Liver (tissue), 9 donors: ENCODE data around the gene C4orf36. TPM values are rescaled to one million over a fixed set of nuclear protein-coding genes. Genes with fewer than 3 reads are reported as not detected.

Source experiments
- DNase-seq: peaks from one replicate; pipeline ENCODE4 v3.0.0-alpha.2; 2017; ENCODE audit warnings: low spot score
- H3K27ac ChIP-seq, 2 donors: one replicate each; pipeline ENCODE4 v1.7.0; 2013; ENCODE audit warnings: inconsistent platforms in 2 of 2, low read length in 2 of 2, control low read depth in 1 of 2, low read depth in 1 of 2, mild to moderate bottlenecking in 1 of 2
- H3K27me3 ChIP-seq, 4 donors: one replicate each; pipeline versions ENCODE4 v1.6.1 to v1.7.0; 2013; ENCODE audit warnings: low read length in 3 of 4, inconsistent platforms in 1 of 4, mild to moderate bottlenecking in 1 of 4, moderate library complexity in 1 of 4; ENCODE audit not compliant: control insufficient read depth in 4 of 4, insufficient read depth in 4 of 4
- H3K36me3 ChIP-seq, 4 donors: one replicate each; pipeline versions ENCODE4 v1.6.1 to v1.7.0; 2013; ENCODE audit warnings: low read length in 3 of 4, mild to moderate bottlenecking in 3 of 4, low read depth in 1 of 4, moderate library complexity in 1 of 4; ENCODE audit not compliant: control insufficient read depth in 4 of 4, insufficient read depth in 3 of 4
- H3K4me1 ChIP-seq, 4 donors: one replicate each; pipeline versions ENCODE4 v1.6.1 to v1.7.0; 2013; ENCODE audit warnings: low read length in 3 of 4, mild to moderate bottlenecking in 3 of 4, moderate library complexity in 1 of 4; ENCODE audit not compliant: control insufficient read depth in 4 of 4, insufficient read depth in 4 of 4
- H3K4me3 ChIP-seq, 3 donors: one replicate each; pipeline versions ENCODE4 v1.6.1 to v1.7.0; 2013; ENCODE audit warnings: low read length in 3 of 3, control low read depth in 1 of 3, low read depth in 1 of 3, mild to moderate bottlenecking in 1 of 3
- H3K9ac ChIP-seq, 2 donors: one replicate each; pipeline ENCODE4 v1.7.0; 2013; ENCODE audit warnings: low read length in 2 of 2, mild to moderate bottlenecking in 2 of 2, moderate library complexity in 2 of 2, control low read depth in 1 of 2, low read depth in 1 of 2
- H3K9me3 ChIP-seq, 4 donors: one replicate each; pipeline versions ENCODE4 v1.6.1 to v1.7.0; 2013; ENCODE audit warnings: low read length in 3 of 4; ENCODE audit not compliant: control insufficient read depth in 4 of 4
- EGR1 ChIP-seq, 2 donors: IDR thresholded peaks; 2 replicates each; pipeline ENCODE4 v1.6.1; 2016 to 2018; ENCODE audit warnings: antibody characterized with exemption in 2 of 2, low read depth in 2 of 2
- FOXA1 ChIP-seq: IDR thresholded peaks from 2 replicates; pipeline ENCODE4 v1.6.1; 2016; ENCODE audit warnings: antibody characterized with exemption
- GABPA ChIP-seq, 2 donors: IDR thresholded peaks in 1 of 2; conservative IDR thresholded peaks in 1 of 2; 2 replicates each; pipeline ENCODE4 v1.6.1; 2016; ENCODE audit warnings: antibody characterized with exemption in 2 of 2, mild to moderate bottlenecking in 1 of 2, moderate library complexity in 1 of 2
- HNF4A ChIP-seq, 2 donors: conservative IDR thresholded peaks; 2 replicates each; pipeline ENCODE4 v1.6.1; 2016; ENCODE audit warnings: antibody characterized with exemption in 2 of 2, mild to moderate bottlenecking in 2 of 2
- HNF4G ChIP-seq: IDR thresholded peaks from 2 replicates; pipeline ENCODE4 v1.6.1; 2016; ENCODE audit warnings: antibody characterized with exemption
- JUND ChIP-seq, 2 donors: IDR thresholded peaks; 2 replicates each; pipeline ENCODE4 v1.6.1; 2016; ENCODE audit warnings: antibody characterized with exemption in 2 of 2
- NR2F2 ChIP-seq: IDR thresholded peaks from 2 replicates; pipeline ENCODE4 v1.6.1; 2016; ENCODE audit warnings: antibody characterized with exemption
- RXRA ChIP-seq, 2 donors: IDR thresholded peaks; 2 replicates each; pipeline ENCODE4 v1.6.1; 2017 to 2018; ENCODE audit warnings: antibody characterized with exemption in 2 of 2, mild to moderate bottlenecking in 1 of 2
- SP1 ChIP-seq: IDR thresholded peaks from 2 replicates; pipeline ENCODE4 v1.6.1; 2018; ENCODE audit warnings: antibody characterized with exemption, mild to moderate bottlenecking
- TAF1 ChIP-seq: conservative IDR thresholded peaks from 2 replicates; pipeline ENCODE4 v1.6.1; 2016; ENCODE audit warnings: antibody characterized with exemption, mild to moderate bottlenecking
- YY1 ChIP-seq: IDR thresholded peaks from 2 replicates; pipeline ENCODE4 v1.6.1; 2016; ENCODE audit warnings: antibody characterized with exemption, mild to moderate bottlenecking
- ZBTB33 ChIP-seq: IDR thresholded peaks from 2 replicates; pipeline ENCODE4 v1.6.1; 2016; ENCODE audit warnings: antibody characterized with exemption
- WGBS: extraction: QIAGEN DNeasy Blood & Tissue Kit; methylation state at CpG from one replicate; pipeline ENCODE4 v1.1.7; 2013; 5-methylcytosine and 5-hydroxymethylcytosine counted together
- polyA plus RNA-seq, 2 donors: library from polyadenylated mRNA; stranded (reverse) in 1 of 2; unstranded in 1 of 2; fragments of 200-250 nt in 1 of 2; fragments of >200 nt in 1 of 2; fragmentation: Nextera tagmentation in 1 of 2; extraction: Ambion mirVana in 1 of 2; gene quantifications; one replicate each; pipeline versions ENCODE4 v1.2.1 to v1.2.3, GENCODE V29; 2013 to 2015
- total RNA-seq, 2 donors: library from RNA; depleted of rRNA; stranded (reverse); fragments of >200 nt; gene quantifications; one replicate each; pipeline ENCODE4 v1.2.3, GENCODE V29; 2014
- TF ChIP-seq, protein P1 (sequence below): fragments of 150-350 bp; IDR thresholded peaks from 2 replicates; pipeline ENCODE4 v1.5.1; 2017; ENCODE audit warnings: improper control_type of control experiment, low read depth, low read length; ENCODE audit not compliant: missing input control
- TF ChIP-seq, protein P2 (sequence below): IDR thresholded peaks from 2 replicates; pipeline ENCODE4 v1.6.1; 2016; ENCODE audit warnings: antibody characterized with exemption
- TF ChIP-seq, protein P3 (sequence below): IDR thresholded peaks from 2 replicates; pipeline ENCODE4 v1.6.1; 2016; ENCODE audit warnings: antibody characterized with exemption
- TF ChIP-seq, protein P4 (sequence below): IDR thresholded peaks from 2 replicates; pipeline ENCODE4 v1.6.1; 2016; ENCODE audit warnings: antibody characterized with exemption, mild to moderate bottlenecking
- donor health status: healthy.
- donor health status: healthy.
- donor health status: healthy.
- donor health status: healthy.
- donor health status: healthy.

Gene C4orf36
- total and polyA plus RNA-seq, 4 donors: 0.09 TPM; not detected in 3

GRCh38 chr4:86848136-86848535 lies 44.1 kb downstream of the C4orf36 start:
- no peaks in the 10 kb centered on the region for H3K36me3 ChIP-seq
- no peak for DNase-seq
- H3K27me3 ChIP-seq: no peaks in the 10 kb centered on the region
- no peaks in the 10 kb centered on the region for H3K9me3 ChIP-seq
- no peak overlapping the region for H3K9ac ChIP-seq
- H3K4me3 ChIP-seq: no peak overlapping the region
- H3K4me1 ChIP-seq: no peaks in the 10 kb centered on the region
- TF ChIP-seq, protein P1, sequence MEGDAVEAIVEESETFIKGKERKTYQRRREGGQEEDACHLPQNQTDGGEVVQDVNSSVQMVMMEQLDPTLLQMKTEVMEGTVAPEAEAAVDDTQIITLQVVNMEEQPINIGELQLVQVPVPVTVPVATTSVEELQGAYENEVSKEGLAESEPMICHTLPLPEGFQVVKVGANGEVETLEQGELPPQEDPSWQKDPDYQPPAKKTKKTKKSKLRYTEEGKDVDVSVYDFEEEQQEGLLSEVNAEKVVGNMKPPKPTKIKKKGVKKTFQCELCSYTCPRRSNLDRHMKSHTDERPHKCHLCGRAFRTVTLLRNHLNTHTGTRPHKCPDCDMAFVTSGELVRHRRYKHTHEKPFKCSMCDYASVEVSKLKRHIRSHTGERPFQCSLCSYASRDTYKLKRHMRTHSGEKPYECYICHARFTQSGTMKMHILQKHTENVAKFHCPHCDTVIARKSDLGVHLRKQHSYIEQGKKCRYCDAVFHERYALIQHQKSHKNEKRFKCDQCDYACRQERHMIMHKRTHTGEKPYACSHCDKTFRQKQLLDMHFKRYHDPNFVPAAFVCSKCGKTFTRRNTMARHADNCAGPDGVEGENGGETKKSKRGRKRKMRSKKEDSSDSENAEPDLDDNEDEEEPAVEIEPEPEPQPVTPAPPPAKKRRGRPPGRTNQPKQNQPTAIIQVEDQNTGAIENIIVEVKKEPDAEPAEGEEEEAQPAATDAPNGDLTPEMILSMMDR: no peak
- TF ChIP-seq TAF1 (no peak), HNF4G (no peak), RXRA (IDR thresholded peaks at IDR 0.05) (no peak), HNF4A (conservative IDR thresholded peaks at IDR 0.05) (no peak), NR2F2 (no peak), EGR1 (IDR thresholded peaks at IDR 0.05; ENCODE audit: low read depth in 2 of 2) (no peak), JUND (IDR thresholded peaks at IDR 0.05) (no peak), YY1 (no peak), GABPA (IDR thresholded peaks at IDR 0.05 in 1 of 2, conservative IDR thresholded peaks at IDR 0.05 in 1 of 2) (no peak), ZBTB33 (no peak), FOXA1 (no peak), SP1 (no peak)
- TF ChIP-seq, protein P2, sequence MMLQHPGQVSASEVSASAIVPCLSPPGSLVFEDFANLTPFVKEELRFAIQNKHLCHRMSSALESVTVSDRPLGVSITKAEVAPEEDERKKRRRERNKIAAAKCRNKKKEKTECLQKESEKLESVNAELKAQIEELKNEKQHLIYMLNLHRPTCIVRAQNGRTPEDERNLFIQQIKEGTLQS: no peak
- TF ChIP-seq, protein P3, sequence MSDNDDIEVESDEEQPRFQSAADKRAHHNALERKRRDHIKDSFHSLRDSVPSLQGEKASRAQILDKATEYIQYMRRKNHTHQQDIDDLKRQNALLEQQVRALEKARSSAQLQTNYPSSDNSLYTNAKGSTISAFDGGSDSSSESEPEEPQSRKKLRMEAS: no peak
- TF ChIP-seq, protein P4, sequence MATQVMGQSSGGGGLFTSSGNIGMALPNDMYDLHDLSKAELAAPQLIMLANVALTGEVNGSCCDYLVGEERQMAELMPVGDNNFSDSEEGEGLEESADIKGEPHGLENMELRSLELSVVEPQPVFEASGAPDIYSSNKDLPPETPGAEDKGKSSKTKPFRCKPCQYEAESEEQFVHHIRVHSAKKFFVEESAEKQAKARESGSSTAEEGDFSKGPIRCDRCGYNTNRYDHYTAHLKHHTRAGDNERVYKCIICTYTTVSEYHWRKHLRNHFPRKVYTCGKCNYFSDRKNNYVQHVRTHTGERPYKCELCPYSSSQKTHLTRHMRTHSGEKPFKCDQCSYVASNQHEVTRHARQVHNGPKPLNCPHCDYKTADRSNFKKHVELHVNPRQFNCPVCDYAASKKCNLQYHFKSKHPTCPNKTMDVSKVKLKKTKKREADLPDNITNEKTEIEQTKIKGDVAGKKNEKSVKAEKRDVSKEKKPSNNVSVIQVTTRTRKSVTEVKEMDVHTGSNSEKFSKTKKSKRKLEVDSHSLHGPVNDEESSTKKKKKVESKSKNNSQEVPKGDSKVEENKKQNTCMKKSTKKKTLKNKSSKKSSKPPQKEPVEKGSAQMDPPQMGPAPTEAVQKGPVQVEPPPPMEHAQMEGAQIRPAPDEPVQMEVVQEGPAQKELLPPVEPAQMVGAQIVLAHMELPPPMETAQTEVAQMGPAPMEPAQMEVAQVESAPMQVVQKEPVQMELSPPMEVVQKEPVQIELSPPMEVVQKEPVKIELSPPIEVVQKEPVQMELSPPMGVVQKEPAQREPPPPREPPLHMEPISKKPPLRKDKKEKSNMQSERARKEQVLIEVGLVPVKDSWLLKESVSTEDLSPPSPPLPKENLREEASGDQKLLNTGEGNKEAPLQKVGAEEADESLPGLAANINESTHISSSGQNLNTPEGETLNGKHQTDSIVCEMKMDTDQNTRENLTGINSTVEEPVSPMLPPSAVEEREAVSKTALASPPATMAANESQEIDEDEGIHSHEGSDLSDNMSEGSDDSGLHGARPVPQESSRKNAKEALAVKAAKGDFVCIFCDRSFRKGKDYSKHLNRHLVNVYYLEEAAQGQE: no peak
- H3K27ac ChIP-seq: no peak overlapping the region
- 76% methylated on average over 7 of the region's 7 CpGs for WGBS

DNA sequence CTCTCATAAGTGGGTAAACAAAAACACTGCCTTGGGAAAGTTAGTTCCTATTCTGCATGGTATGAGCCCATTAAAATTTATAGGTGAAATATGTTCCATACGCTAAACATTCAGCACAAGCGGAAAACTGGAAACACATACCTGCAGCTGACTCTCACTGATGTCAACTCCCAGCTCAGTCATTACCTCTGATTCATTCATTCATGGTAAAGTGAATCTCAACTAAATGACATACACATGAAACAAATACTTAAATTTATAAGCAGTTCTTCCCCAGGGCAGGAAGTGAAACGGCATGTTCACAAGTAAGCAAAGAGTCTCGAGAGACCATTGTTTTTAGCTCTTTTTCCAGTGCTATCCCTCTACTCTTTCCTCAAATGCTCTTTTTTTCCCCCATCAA lies 44.7 kb downstream of the C4orf36 start:
- no peaks in the 10 kb centered on the region for H3K9me3 ChIP-seq
- no peak overlapping the region for H3K27ac ChIP-seq
- no peak overlapping the region for H3K9ac ChIP-seq
- H3K36me3 ChIP-seq: no peaks in the 10 kb centered on the region
- no peak overlapping the region for H3K4me3 ChIP-seq
- H3K27me3 ChIP-seq: no peaks in the 10 kb centered on the region
- no peak for DNase-seq
- no peaks in the 10 kb centered on the region for H3K4me1 ChIP-seq
- WGBS: 90% methylated on average over 4 of the region's 4 CpGs
- TF ChIP-seq HNF4G (no peak), JUND (IDR thresholded peaks at IDR 0.05) (no peak), GABPA (IDR thresholded peaks at IDR 0.05 in 1 of 2, conservative IDR thresholded peaks at IDR 0.05 in 1 of 2) (no peak), SP1 (no peak), TAF1 (no peak), ZBTB33 (no peak), RXRA (IDR thresholded peaks at IDR 0.05) (no peak)
- TF ChIP-seq, protein P4: no peak
